T47D (cell line): ENCODE data around the gene WNK1.

Experiments
- DNase-seq, 2 experiments: peaks; one replicate each; pipeline versions ENCODE4 v3.0.0 to v3.0.0-alpha.2; 2011 to 2012; ENCODE audit warnings: low read depth in 1 of 2, low spot score in 1 of 2
- JUND ChIP-seq: IDR thresholded peaks from 2 replicates; pipeline ENCODE4 v1.6.1; 2012; ENCODE audit warnings: low read depth
- in situ Hi-C: cut with HindIII; loops from 2 replicates; pipeline ENCODE4 v1.10.0; 2016; ENCODE audit warnings: low sequenced_read_pairs, low pct_unique_long_range_greater_than_20kb

The WNK1 gene

DNA sequence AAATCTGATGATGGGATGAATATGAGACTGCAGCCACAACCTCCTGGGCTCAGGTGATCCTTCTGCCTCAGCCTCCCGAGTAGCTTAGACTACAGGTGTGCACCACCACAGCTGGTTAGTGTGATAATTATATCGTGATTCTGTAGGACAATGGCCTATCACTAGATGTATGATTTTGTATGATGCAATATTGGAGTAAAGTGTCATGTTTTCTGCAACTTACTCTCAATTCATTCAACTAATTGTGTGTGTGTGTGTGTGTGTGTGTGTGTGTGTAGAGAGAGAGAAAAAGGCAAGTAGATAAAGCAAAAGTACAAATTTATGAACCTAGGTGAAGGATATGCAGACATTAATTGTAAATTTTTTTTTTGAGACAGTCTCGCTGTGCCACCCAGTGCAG lies 186.4 kb downstream of the WNK1 start:
- DNase-seq, result no peak
- in situ Hi-C loops, result no loop called here
- no peak for TF ChIP-seq JUND

GRCh38 chr12:943051-943450 lies 190.7 kb downstream of the WNK1 start:
- in situ Hi-C loops, result no loop called here
- no peak for TF ChIP-seq JUND
- no peak for DNase-seq

GRCh38 chr12:944211-944610 lies 191.8 kb downstream of the WNK1 start:
- no peak for TF ChIP-seq JUND
- no peak for DNase-seq
- in situ Hi-C loops, result no loop called here

GRCh38 chr12:946212-946611 lies 193.8 kb downstream of the WNK1 start:
- no peak for DNase-seq
- in situ Hi-C loops, result no loop called here
- no peak for TF ChIP-seq JUND

- TF ChIP-seq JUND, result no peak
- in situ Hi-C loops, result no loop called here
- DNase-seq, result no peak
Observed at GRCh38 chr12:946631-947030, 194.3 kb downstream of the WNK1 start.

DNA sequence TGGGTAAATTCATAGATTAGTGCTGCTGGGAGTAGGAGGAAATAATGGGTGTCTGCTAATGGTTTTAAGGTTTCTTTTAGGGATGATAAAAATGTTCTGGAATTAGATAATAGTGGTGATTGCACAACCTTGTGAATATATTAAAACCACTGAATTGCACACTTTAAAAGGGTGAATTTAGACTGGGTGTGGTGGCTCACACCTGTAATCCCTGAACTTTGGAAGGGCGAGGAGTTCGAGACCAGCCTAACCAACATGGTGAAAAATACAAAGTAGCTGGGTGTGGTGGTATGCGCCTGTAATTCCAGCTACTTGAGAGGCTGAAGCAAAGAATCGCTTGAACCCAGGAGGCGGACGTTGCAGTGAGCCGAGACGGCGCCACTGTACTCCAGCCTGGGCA lies 195.9 kb downstream of the WNK1 start:
- TF ChIP-seq JUND, result no peak
- no peak for DNase-seq
- in situ Hi-C loops, result no loop called here

GRCh38 chr12:949453-950191 lies 197.2 kb downstream of the WNK1 start, which contains the start of gene RAD52:
TSS of gene RAD52 (minus strand) at chr12:949694. CDS start at chr12:933058, 16,636 bp downstream.
- in situ Hi-C loops, result no loop called here
- no peak for TF ChIP-seq JUND
- DNase-seq, result peak; percentile 66 to 99

DNA sequence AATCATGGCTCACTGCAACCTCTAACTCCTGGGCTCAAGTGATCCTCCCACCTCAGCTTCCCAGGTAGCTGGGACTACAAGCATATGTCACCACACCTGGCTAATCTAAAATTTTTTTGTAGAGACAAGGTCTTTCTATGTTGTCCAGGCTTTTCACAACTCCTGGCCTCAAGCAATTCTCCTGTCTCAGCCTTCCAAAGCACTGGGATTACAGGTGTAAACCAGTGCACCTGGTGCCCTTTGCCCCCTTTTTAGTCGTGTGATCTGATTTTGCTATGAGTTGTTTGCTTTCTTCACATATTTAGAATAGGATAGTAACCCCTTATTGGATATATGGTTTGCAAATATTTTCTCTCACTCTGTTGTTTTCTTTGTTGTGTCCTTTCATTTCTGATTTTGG lies 198.8 kb downstream of the WNK1 start:
- DNase-seq, result peak in 1 of 2 experiments; percentile 76
- in situ Hi-C loops, result no loop called here
- no peak for TF ChIP-seq JUND

- no peak for DNase-seq
- TF ChIP-seq JUND, result no peak
- in situ Hi-C loops, result no loop called here
Observed at GRCh38 chr12:953776-954175, 201.4 kb downstream of the WNK1 start.

GRCh38 chr12:954741-955140 lies 202.4 kb downstream of the WNK1 start:
- no peak for DNase-seq
- no peak for TF ChIP-seq JUND
- in situ Hi-C loops, result no loop called here

GRCh38 chr12:955939-956338 lies 203.6 kb downstream of the WNK1 start:
- no peak for DNase-seq
- in situ Hi-C loops, result no loop called here
- TF ChIP-seq JUND, result no peak

DNA sequence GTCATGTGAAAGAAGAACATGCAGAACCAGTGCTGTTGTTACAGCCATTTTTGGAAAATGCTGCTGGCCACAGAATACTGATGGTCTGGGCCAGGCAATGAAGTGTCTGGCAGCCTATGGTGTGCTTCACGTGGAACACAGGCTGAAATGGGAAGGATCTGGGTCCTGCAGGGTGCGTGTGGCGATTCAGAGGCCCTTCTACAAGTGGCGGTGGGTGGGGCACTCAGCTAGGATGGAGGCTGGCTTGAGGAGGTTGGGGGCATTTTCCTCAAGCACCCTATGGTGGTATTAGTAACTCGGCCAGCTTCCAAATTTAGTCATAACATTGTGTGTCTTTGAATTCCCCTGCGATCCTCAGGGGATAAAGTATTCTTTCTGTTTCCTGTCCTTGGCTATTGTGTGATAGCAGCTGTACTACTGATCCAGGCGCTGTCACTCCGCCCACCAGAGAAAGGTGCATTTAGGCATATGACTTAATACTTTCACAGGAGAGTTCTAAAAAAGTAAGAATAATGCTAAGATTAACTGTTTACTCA lies 206.3 kb downstream of the WNK1 start:
- in situ Hi-C loops, result no loop called here
- TF ChIP-seq JUND, result no peak
- no peak for DNase-seq
